Measurements from ENCODE around the gene ANO1.

Gene ANO1

DNA sequence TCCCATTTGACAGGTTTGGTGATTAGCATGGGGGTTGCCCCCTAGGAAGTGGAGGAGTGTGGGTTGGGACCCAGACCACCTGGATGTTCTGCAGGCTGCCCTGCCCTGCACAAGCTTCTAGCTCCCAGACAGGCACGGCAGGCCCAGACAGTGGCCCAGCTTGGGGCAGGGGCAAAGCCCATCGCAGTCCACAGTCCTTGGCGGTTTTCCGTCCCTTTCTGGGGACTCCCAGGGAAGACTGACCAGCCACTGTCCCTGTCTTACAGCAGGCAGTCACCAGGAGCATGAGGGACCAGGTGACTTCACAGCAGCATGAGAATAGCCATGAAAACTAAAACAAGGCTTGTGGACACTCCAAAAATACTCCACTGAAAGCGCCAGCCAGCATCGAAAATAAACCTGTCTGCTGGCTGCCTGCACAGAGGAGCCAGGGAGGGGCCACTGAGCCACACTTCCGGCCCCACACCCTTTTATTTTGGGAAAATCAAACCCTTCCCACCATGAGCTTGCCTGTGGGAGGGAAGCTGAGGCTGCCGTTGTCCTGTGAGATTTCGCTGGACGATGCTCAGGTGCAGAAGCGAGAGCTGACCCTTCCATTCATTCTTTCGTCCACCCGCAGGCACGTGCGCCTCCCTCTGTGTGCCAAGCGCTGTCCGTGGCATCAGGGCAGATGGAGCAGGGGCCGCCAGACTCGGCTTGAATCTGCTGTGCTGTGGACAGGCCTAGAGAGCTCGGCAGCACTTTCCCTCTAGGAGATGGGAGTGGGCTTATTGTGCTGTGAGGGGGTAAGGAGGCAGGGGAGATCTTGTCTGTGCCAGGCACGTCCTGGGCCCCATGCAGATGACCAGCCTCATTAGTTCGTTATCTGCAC lies 153.0 kb downstream of the ANO1 start:
- TF ChIP-seq, protein P1, sequence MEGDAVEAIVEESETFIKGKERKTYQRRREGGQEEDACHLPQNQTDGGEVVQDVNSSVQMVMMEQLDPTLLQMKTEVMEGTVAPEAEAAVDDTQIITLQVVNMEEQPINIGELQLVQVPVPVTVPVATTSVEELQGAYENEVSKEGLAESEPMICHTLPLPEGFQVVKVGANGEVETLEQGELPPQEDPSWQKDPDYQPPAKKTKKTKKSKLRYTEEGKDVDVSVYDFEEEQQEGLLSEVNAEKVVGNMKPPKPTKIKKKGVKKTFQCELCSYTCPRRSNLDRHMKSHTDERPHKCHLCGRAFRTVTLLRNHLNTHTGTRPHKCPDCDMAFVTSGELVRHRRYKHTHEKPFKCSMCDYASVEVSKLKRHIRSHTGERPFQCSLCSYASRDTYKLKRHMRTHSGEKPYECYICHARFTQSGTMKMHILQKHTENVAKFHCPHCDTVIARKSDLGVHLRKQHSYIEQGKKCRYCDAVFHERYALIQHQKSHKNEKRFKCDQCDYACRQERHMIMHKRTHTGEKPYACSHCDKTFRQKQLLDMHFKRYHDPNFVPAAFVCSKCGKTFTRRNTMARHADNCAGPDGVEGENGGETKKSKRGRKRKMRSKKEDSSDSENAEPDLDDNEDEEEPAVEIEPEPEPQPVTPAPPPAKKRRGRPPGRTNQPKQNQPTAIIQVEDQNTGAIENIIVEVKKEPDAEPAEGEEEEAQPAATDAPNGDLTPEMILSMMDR (IDR thresholded peaks at IDR 0.05) = no peak
- TF ChIP-seq ZFX (IDR thresholded peaks at IDR 0.05; ENCODE audit: borderline replicate concordance) = no peak

DNA sequence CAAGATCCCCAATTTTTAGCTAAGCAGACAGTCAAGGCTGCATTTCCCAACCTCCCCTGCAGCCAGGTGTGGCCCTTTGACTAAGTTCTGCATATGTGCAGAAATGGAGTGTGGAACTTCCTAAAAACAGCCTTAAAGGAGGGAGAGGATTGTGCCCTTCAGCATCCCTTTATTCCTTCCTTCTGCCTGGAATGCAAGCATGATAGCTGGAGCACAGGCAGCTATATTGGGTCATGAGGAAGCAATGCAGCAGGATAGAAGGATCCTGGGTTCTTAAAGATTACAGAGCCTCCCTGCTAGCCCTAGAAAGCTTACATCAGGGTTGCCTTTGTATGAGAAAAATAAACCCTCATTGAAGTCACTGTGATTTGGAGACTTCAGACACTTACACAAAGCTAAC lies 154.9 kb downstream of the ANO1 start:
- TF ChIP-seq ZFX (IDR thresholded peaks at IDR 0.05; ENCODE audit: borderline replicate concordance) = no peak
- TF ChIP-seq, protein P1 (IDR thresholded peaks at IDR 0.05) = no peak
- H3K27ac ChIP-seq = no peak overlapping the region

More for the DNA sequence above, 153.0 kb downstream of the ANO1 start:
- no peak overlapping the region for H3K27ac ChIP-seq

DNA sequence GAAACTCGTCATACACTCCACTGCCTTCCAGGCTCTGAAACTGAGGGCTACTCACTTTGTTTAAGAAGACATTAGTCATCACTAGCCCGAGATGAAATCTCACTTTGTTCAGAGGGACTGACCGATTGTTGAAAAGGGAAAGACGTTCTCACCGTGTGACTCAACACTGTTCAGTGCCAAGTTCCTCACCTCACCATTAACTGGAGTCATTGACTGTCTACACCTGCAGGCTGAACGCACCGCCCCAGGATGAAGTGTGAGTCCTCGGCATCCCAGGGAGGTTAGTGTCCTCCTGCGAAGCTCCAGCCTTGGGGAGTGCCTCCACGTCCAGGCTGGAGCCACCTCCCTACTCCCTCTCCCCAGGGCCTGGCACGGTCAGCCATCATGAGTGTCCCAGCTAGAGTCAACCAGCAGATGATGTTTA lies 155.4 kb downstream of the ANO1 start:
- H3K27ac ChIP-seq = no peak overlapping the region
- no peak for TF ChIP-seq ZFX (IDR thresholded peaks at IDR 0.05; ENCODE audit: borderline replicate concordance)
- TF ChIP-seq, protein P1 (IDR thresholded peaks at IDR 0.05) = no peak

DNA sequence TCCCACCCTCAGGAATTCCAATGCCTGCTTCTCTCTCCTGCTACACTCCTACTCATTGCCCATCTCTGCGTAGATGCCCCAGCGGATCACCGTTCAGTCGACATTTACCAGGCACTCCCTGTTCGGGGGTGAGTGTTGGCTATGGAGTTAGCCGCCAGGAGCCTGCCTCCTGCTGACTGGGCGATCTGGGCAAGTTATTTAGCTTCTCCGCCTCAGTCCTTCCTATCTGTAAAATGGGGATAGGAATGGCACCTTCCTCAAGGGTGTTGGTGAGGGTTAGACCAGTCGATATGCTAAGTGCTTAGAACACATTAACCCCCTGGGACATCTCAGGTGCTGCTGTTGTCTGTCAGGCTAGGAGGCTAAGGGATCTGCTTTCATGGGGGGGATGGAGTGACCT lies 155.8 kb downstream of the ANO1 start:
- H3K27ac ChIP-seq = no peak overlapping the region
- TF ChIP-seq, protein P1 (IDR thresholded peaks at IDR 0.05) = no peak
